Tibial nerve (tissue), 4 donors: ENCODE data around the gene NFIA.

Source experiments
- CTCF ChIP-seq, 5 experiments: fragments of 200-600 bp in 3 of 5; fragments of 450-650 bp in 2 of 5; sonication (generic) in 3 of 5; IDR thresholded peaks; one replicate each; pipeline ENCODE4 v1.5.1; 2016 to 2019; ENCODE audit warnings: antibody characterized with exemption in 5 of 5, mild to moderate bottlenecking in 3 of 5, moderate library complexity in 2 of 5
- EP300 ChIP-seq, 2 donors: sonication (generic); formaldehyde crosslinking; IDR thresholded peaks; one replicate each; pipeline ENCODE4 v1.6.1; 2017; ENCODE audit warnings: antibody characterized with exemption in 2 of 2, mild to moderate bottlenecking in 1 of 2
- POLR2A ChIP-seq, 2 donors: fragments of 450-650 bp; IDR thresholded peaks; one replicate each; pipeline ENCODE4 v1.6.1; 2017; ENCODE audit warnings: antibody characterized with exemption in 2 of 2, mild to moderate bottlenecking in 2 of 2, moderate library complexity in 2 of 2

DNA sequence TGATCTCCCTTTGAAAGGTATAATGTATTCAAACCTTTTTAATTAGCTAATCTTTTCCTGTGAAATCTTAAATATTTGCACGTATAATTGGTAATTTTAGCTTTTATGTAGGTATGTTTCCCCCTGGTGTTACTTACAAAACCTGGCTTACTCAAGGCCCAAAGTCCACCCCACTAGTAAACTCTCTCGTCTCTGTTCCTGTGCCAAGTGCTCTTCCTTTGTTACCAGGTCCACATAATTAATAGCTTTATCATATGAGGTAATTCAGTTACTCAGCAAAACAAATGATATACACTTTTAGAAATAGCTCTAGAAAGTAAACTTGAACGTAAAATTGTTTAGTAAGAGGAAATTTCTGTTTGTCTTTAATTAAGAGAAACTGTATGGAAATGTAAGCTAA lies 36.7 kb downstream of the NFIA start:
- TF ChIP-seq EP300 (IDR thresholded peaks at IDR 0.05) = no peak
- TF ChIP-seq CTCF (IDR thresholded peaks at IDR 0.05) = no peak
- TF ChIP-seq POLR2A (IDR thresholded peaks at IDR 0.05) = no peak
